ENCODE data around the gene FLRT3.

Gene FLRT3

DNA sequence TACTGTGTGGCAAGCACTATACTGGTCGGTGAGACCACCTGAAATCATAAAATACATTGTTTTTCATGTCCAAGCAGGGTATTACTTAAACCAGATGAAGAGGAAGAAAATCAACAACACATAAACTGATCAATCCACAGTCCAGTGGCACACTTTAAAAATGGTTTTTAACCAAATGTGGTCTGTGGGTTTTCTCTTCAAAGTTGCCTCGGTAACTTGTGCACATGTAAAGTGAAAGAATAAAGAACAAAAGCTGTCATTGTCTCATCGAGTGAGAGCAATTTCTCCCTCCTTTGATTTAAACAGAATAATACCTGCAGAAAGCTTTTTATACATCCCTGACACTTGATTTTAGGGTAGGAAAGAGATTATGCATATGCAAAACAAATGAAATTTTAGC is 3.7 kb downstream of the FLRT3 start:
- TF ChIP-seq CTCF (IDR thresholded peaks at IDR 0.05; ENCODE audit: control extremely low read depth, extremely low read depth, low read depth, missing control alignments) = no peak
- POLR2A ChIA-PET = interaction anchor here (0.6 kb wide), 1 partner anchor 475 kb away, joined by 4 read pairs; no protein-coding TSS in a partner anchor
- CTCF ChIA-PET = interaction anchor here (0.8 to 0.9 kb wide), 2 partner anchors 8 to 13 kb away, joined by 3 read pairs; no protein-coding TSS in a partner anchor
- no peak for DNase-seq (ENCODE audit: extremely low spot score)

GRCh38 chr20:14332866-14333265 is 4.5 kb downstream of the FLRT3 start:
- ChIA-PET CTCF (no interaction called here), POLR2A (no interaction called here)
- no peak for TF ChIP-seq CTCF (IDR thresholded peaks at IDR 0.05; ENCODE audit: control extremely low read depth, extremely low read depth, low read depth, missing control alignments)
- DNase-seq (ENCODE audit: extremely low spot score) = no peak

DNA sequence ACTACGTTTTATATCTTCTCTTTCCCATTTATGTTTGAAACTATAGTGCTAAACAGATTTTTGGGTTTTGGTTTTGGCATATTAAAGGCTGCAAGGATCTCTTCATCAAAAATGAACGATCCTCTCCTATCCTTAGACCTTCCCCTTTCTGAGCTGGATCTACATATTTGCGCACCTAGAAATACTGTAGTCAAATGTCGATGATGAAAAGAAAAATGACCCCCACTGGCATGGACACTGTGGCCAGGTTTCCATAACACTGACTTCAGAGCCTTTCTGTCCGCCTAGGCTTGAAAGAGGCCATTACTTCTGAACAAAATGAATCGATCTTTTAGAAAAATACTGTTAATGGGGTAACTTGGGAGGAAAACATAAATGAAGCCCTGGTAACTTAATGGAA is 5.8 kb downstream of the FLRT3 start:
- CTCF ChIA-PET = no interaction called here

GRCh38 chr20:14319704-14320103 is 17.7 kb downstream of the FLRT3 start:
- no peak for TF ChIP-seq CTCF (IDR thresholded peaks at IDR 0.05; ENCODE audit: control extremely low read depth, extremely low read depth, low read depth, missing control alignments)
- ChIA-PET POLR2A (no interaction called here), CTCF (interaction anchor here (1.0 kb wide), 1 partner anchor 14 kb away, joined by 3 read pairs; no protein-coding TSS in a partner anchor)
- no peak for DNase-seq (ENCODE audit: extremely low spot score)

More for the DNA sequence above, 5.8 kb downstream of the FLRT3 start:
- POLR2A ChIA-PET = no interaction called here
- TF ChIP-seq CTCF (IDR thresholded peaks at IDR 0.05; ENCODE audit: control extremely low read depth, extremely low read depth, low read depth, missing control alignments) = no peak
- no peak for DNase-seq (ENCODE audit: extremely low spot score)

- ChIA-PET CTCF (interaction anchor here (1.0 kb wide), 1 partner anchor 24 kb away, joined by 4 read pairs; the partner anchor contains the start of gene FLRT3), POLR2A (no interaction called here)
- DNase-seq (ENCODE audit: extremely low spot score) = no peak
- no peak for TF ChIP-seq CTCF (IDR thresholded peaks at IDR 0.05; ENCODE audit: control extremely low read depth, extremely low read depth, low read depth, missing control alignments)
Observed at GRCh38 chr20:14313341-14314020, 23.9 kb downstream of the FLRT3 start.

GRCh38 chr20:14312001-14312400 is 25.4 kb downstream of the FLRT3 start:
- no peak for TF ChIP-seq CTCF (IDR thresholded peaks at IDR 0.05; ENCODE audit: control extremely low read depth, extremely low read depth, low read depth, missing control alignments)
- DNase-seq (ENCODE audit: extremely low spot score) = no peak
- ChIA-PET POLR2A (no interaction called here), CTCF (no interaction called here)

Measured in GM10248 (cell line).